GM13976 (cell line): Measurements from ENCODE around the gene PLD5.

ENCODE experiments used
- DNase-seq: peaks from one replicate; pipeline ENCODE4 v3.0.0; 2012; ENCODE audit warnings: low spot score
- in situ Hi-C: fragments of 300-500 bp; cut with MboI; formaldehyde crosslinking; loops from one replicate; pipeline ENCODE4 v1.12.0; 2022; ENCODE audit warnings: low sequenced_read_pairs, mixed read lengths, inconsistent platforms; ENCODE audit not compliant: unreplicated experiment
- TF ChIP-seq, protein P1 (sequence below): IDR thresholded peaks from 2 replicates; pipeline ENCODE4 v1.5.1; 2012; ENCODE audit warnings: borderline replicate concordance, mild to moderate bottlenecking; ENCODE audit not compliant: insufficient read depth; ENCODE audit errors: extremely low read depth, missing control alignments, control extremely low read depth

The PLD5 gene

DNA sequence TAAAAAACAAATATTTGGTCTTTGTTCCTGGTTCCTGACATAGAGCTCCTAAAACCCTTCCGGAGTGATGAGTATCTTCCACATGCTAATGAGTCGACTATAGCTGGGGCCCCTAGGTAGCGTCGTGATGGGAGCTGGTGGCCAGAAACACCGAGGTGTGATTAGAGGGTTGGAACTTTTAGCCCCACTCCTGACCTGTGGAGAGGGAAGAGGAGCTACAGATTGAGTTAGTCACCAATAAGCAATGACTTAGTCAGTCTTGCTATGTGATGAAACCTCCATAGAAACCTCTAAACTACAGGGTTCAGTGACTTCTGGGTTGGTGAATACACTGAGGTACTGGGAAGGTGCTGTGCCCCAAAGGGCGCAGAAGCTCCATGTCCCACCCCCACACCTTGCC, 30.1 kb upstream of the PLD5 start:
- DNase-seq = no peak
- TF ChIP-seq, protein P1, sequence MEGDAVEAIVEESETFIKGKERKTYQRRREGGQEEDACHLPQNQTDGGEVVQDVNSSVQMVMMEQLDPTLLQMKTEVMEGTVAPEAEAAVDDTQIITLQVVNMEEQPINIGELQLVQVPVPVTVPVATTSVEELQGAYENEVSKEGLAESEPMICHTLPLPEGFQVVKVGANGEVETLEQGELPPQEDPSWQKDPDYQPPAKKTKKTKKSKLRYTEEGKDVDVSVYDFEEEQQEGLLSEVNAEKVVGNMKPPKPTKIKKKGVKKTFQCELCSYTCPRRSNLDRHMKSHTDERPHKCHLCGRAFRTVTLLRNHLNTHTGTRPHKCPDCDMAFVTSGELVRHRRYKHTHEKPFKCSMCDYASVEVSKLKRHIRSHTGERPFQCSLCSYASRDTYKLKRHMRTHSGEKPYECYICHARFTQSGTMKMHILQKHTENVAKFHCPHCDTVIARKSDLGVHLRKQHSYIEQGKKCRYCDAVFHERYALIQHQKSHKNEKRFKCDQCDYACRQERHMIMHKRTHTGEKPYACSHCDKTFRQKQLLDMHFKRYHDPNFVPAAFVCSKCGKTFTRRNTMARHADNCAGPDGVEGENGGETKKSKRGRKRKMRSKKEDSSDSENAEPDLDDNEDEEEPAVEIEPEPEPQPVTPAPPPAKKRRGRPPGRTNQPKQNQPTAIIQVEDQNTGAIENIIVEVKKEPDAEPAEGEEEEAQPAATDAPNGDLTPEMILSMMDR = no peak
- in situ Hi-C loops = no loop called here

- DNase-seq = no peak
- TF ChIP-seq, protein P1 = no peak
- in situ Hi-C loops = no loop called here
Measured at GRCh38 chr1:242546849-242547729, 22.6 kb upstream of the PLD5 start.

DNA sequence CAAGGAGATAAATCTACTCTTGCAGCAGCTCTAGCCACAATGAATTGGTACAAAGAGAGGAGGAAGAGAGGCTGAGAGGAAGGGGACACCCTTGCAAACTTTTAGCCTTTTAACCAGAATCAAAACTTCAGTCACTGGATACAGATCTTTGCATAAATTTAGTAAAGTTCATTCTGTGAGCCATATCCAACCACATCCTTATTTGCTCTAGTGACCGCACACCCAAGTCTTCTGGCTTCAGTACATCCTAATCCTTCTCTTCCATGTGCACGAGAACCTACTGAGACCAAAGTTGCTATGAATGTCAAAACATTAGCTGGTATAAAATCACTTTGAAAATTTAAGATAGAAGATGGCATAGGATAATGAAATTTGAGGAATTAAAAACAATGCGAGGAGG, 21.9 kb upstream of the PLD5 start:
- in situ Hi-C loops = no loop called here
- no peak for DNase-seq
- TF ChIP-seq, protein P1 = no peak

- in situ Hi-C loops = no loop called here
- TF ChIP-seq, protein P1 = no peak
- DNase-seq = no peak
Measured at GRCh38 chr1:242544071-242544470, 19.6 kb upstream of the PLD5 start.

DNA sequence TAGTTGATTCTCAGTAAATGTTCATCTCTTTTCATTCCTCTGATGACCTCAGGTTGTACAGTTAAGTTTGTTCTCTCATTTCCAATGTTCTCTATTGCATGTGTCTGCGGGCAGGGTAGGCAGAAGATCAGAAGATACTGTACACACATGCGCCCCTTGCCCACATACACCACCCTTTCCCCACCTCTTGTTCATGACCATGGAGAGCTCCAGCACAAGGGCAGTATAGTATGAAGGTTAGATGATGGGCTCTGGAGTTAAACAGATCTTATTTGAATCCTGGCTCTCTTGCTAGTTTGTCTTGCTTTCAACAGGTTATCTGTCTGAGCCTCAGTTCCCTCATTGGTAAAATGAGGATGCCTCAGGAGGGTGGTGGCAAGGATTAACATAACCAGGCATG, 17.8 kb upstream of the PLD5 start:
- TF ChIP-seq, protein P1 = no peak
- DNase-seq = no peak
- in situ Hi-C loops = no loop called here

DNA sequence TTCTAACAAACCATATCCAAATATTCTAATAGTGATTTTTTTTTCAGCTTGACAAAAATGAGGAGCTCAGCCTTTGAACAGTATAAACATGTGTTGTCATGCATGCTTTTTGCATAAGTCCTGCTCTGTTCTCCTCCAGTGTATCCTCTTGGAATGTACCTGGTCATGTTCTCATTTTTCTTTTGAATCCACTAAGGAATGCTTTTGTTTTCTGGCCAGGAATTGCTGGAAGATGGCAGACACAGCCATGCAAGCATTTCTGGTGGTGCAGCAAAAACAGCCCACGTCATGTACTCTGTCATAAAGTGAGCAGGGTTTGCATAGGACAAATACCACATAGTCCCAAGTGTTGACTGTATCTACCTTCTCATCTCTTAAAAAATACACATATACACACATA, 11.5 kb upstream of the PLD5 start:
- TF ChIP-seq, protein P1 = no peak
- in situ Hi-C loops = no loop called here
- no peak for DNase-seq
